PC-3 (cell line): ENCODE measurements around the gene KRT33B.

Source experiments
- CTCF ChIP-seq: fragments of 300-600 bp; sonication (generic); conservative IDR thresholded peaks from 2 replicates; pipeline ENCODE4 v1.5.1; 2017; ENCODE audit warnings: antibody characterized with exemption, low read depth, mild to moderate bottlenecking, low read length
- EZH2 ChIP-seq: fragments of 300-600 bp; sonication (generic); IDR thresholded peaks from one replicate; pipeline ENCODE4 v1.6.1; 2017; ENCODE audit warnings: antibody characterized with exemption, mild to moderate bottlenecking, low read length; ENCODE audit not compliant: unreplicated experiment

- TF ChIP-seq CTCF (no peak), EZH2 (no peak)
Measured at GRCh38 chr17:41392278-41392677, 22.7 kb upstream of the KRT33B start.
